GM12878 (cell line): ENCODE measurements around the gene TPPP3. TPM values are rescaled to one million over a fixed set of nuclear protein-coding genes. Genes with fewer than 3 reads are reported as not detected.

Experiments
- ATAC-seq: fragments of 200-7000 bp; cut with Tn5 transposase; 3 replicates; pipeline ENCODE4 v1.9.1; 2020; ENCODE audit warnings: mild to moderate bottlenecking, moderate library complexity
- BruUV-seq: library from RNA; stranded (reverse); fragments of 400-500 nt; replicated peaks from 2 replicates; lab custom pipeline; 2021; lab: Mats Ljungman, UMichigan
- CTCF ChIA-PET: fragments of 300-600 bp; sonication (Branson Sonifier 250); formaldehyde crosslinking; extraction: SDS; loops from one replicate; lab custom pipeline; 2021; ENCODE audit warnings: inconsistent platforms; lab: Yijun Ruan, JAX
- POLR2A ChIA-PET: fragments of 350-600 bp; formaldehyde crosslinking; extraction: SDS; loops from one replicate; lab custom pipeline; 2021; ENCODE audit warnings: inconsistent platforms; lab: Charles Lee
- RAD21 ChIA-PET: fragments of 300-600 bp; sonication (Branson Sonifier 250); formaldehyde crosslinking; loops from one replicate; lab custom pipeline; 2023; ENCODE audit warnings: antibody characterized with exemption; ENCODE audit not compliant: unreplicated experiment; lab: Charles Lee
- SMC1A ChIA-PET: fragments of 300-600 bp; sonication (Branson Sonifier 250); formaldehyde crosslinking; loops from one replicate; lab custom pipeline; 2023; ENCODE audit not compliant: unreplicated experiment, uncharacterized antibody; lab: Charles Lee
- DNase-seq: peaks from one replicate; pipeline ENCODE4 v3.0.0-alpha.2; 2011; ENCODE audit warnings: low read depth, low spot score
- FAIRE-seq: peaks from 3 replicates; lab custom pipeline; 2011; peaks lifted over from hg19 to GRCh38; lab: Jason Lieb, UNC
- H2AFZ ChIP-seq: 2 replicates; pipeline ENCODE4 v1.6.0; 2011; ENCODE audit warnings: low read depth, low read length, control low read depth; ENCODE audit not compliant: control insufficient read depth
- H3K27ac ChIP-seq: 2 replicates; pipeline ENCODE4 v1.5.1; 2011; ENCODE audit warnings: control low read depth; ENCODE audit not compliant: control insufficient read depth, insufficient read depth
- H3K27me3 ChIP-seq, 2 experiments: replicated peaks in 1 of 2; 2 replicates each; pipeline versions ENCODE4 v1.6.0 to v1.6.1; 2011; ENCODE audit warnings: low read length in 1 of 2; ENCODE audit not compliant: control insufficient read depth in 2 of 2, insufficient read depth in 2 of 2
- H3K36me3 ChIP-seq, 2 experiments: 2 replicates each; pipeline ENCODE4 v1.5.1; 2011; ENCODE audit warnings: low read length in 1 of 2; ENCODE audit not compliant: control insufficient read depth in 2 of 2, insufficient read depth in 2 of 2
- H3K4me1 ChIP-seq: 2 replicates; pipeline ENCODE4 v1.6.1; 2011; ENCODE audit warnings: mild to moderate bottlenecking, low read length, moderate library complexity, mixed read lengths; ENCODE audit not compliant: control insufficient read depth, insufficient read depth
- H3K4me2 ChIP-seq: 2 replicates; pipeline ENCODE4 v1.6.0; 2011; ENCODE audit warnings: control low read depth; ENCODE audit not compliant: control insufficient read depth, insufficient read depth
- H3K4me3 ChIP-seq: fragments of 200-600 bp; sonication (generic); 2 replicates; pipeline ENCODE4 v1.5.1; 2016
- H3K79me2 ChIP-seq: 2 replicates; pipeline ENCODE4 v1.6.0; 2011; ENCODE audit warnings: low read length; ENCODE audit not compliant: control insufficient read depth, insufficient read depth
- H3K9ac ChIP-seq: 2 replicates; pipeline ENCODE4 v1.8.0; 2011; ENCODE audit warnings: low read length, control low read depth, mixed read lengths; ENCODE audit not compliant: control insufficient read depth, insufficient read depth
- H3K9me3 ChIP-seq: replicated peaks from 3 replicates; pipeline ENCODE4 v1.5.1; 2011; ENCODE audit warnings: mild to moderate bottlenecking, low read length; ENCODE audit not compliant: control insufficient read depth, insufficient read depth
- H4K20me1 ChIP-seq: 2 replicates; pipeline ENCODE4 v1.6.0; 2011; ENCODE audit not compliant: control insufficient read depth, insufficient read depth
- NR2F1 ChIP-seq: fragments of 450-650 bp; conservative IDR thresholded peaks from 2 replicates; pipeline ENCODE4 v1.6.1; 2017; ENCODE audit warnings: mild to moderate bottlenecking
- RAD21 ChIP-seq: IDR thresholded peaks from 2 replicates; pipeline ENCODE4 v1.6.1; 2011; ENCODE audit warnings: mild to moderate bottlenecking, low read depth, low read length, moderate library complexity; ENCODE audit not compliant: insufficient read depth
- RELA ChIP-seq: fragments of 450-650 bp; IDR thresholded peaks from 2 replicates; pipeline ENCODE4 v1.8.0; 2014; ENCODE audit warnings: borderline replicate concordance; ENCODE audit not compliant: partially characterized antibody
- SPI1 ChIP-seq: IDR thresholded peaks from 2 replicates; pipeline ENCODE4 v1.6.1; 2011; ENCODE audit warnings: low read depth, mild to moderate bottlenecking, low read length, moderate library complexity, borderline replicate concordance; ENCODE audit not compliant: insufficient read depth
- ZNF622 ChIP-seq: fragments of 450-650 bp; IDR thresholded peaks from 2 replicates; pipeline ENCODE4 v1.6.1; 2017; ENCODE audit warnings: mild to moderate bottlenecking, inconsistent platforms
- WGBS: methylation state at CpG from one replicate; pipeline ENCODE4 v1.1.6; 2016; ENCODE audit warnings: low lambda C conversion rate; ENCODE audit not compliant: insufficient replicate concordance, insufficient coverage; ENCODE audit errors: missing lambda C conversion rate; 5-methylcytosine and 5-hydroxymethylcytosine counted together
- in situ Hi-C: fragments of 300-500 bp; cut with MboI; formaldehyde crosslinking; loops from 9 replicates; pipeline ENCODE4 v1.14.3; 2018; ENCODE audit warnings: mixed read lengths
- intact Hi-C: fragments of 100-400 bp; cut with micrococcal nuclease; formaldehyde crosslinking; loops from one replicate; pipeline ENCODE4 v1.14.2; 2022; ENCODE audit not compliant: unreplicated experiment
- polyA plus RNA-seq, 11 experiments: library from polyadenylated mRNA; depleted of rRNA in 4 of 11; unstranded in 6 of 11; stranded (reverse) in 5 of 11; fragments of >200 nt; fragmentation: Nextera tagmentation in 4 of 11; fragmentation: Illumina TruSeq in 1 of 11; extraction: Ambion mirVana in 4 of 11; extraction: Trizol in 1 of 11; gene quantifications; 1 replicate in 1 of 11; 2 replicates in 10 of 11; pipeline versions ENCODE4 v1.2.1 to v1.2.3, GENCODE V29; 2011 to 2016; ENCODE audit warnings: inconsistent platforms in 2 of 11, missing spikeins in 2 of 11, low read depth in 1 of 11
- total RNA-seq, 4 experiments: library from RNA; depleted of rRNA in 3 of 4; stranded (reverse); fragments of >200 nt in 3 of 4; fragmentation: Illumina TruSeq in 1 of 4; extraction: Trizol in 1 of 4; gene quantifications; 2 replicates each; pipeline versions ENCODE4 v1.2.1 to v1.2.3, GENCODE V29; 2013 to 2021
- TF ChIP-seq, protein P1 (sequence below): fragments of 150-350 bp; IDR thresholded peaks from 2 replicates; pipeline ENCODE4 v1.6.1; 2014; ENCODE audit warnings: mild to moderate bottlenecking, low read depth, low read length
- TF ChIP-seq, protein P2 (sequence below): IDR thresholded peaks from 2 replicates; pipeline ENCODE4 v1.6.1; 2011; ENCODE audit warnings: mild to moderate bottlenecking, low read depth, low read length, moderate library complexity; ENCODE audit not compliant: insufficient replicate concordance
- TF ChIP-seq, protein P3 (sequence below): fragments of 450-650 bp; IDR thresholded peaks from 2 replicates; pipeline ENCODE4 v1.6.1; 2017; ENCODE audit warnings: mild to moderate bottlenecking, moderate library complexity
- TF ChIP-seq, protein P4 (sequence below): fragments of 150-350 bp; IDR thresholded peaks from 2 replicates; pipeline ENCODE4 v1.6.1; 2016; ENCODE audit warnings: low read depth, low read length

Gene TPPP3
- total and polyA plus RNA-seq, 10 of the 15 experiments (the other 5 are each of a cell fraction or from before 2014, with no cell fraction given) = 0.14 TPM; not detected in 9

DNA sequence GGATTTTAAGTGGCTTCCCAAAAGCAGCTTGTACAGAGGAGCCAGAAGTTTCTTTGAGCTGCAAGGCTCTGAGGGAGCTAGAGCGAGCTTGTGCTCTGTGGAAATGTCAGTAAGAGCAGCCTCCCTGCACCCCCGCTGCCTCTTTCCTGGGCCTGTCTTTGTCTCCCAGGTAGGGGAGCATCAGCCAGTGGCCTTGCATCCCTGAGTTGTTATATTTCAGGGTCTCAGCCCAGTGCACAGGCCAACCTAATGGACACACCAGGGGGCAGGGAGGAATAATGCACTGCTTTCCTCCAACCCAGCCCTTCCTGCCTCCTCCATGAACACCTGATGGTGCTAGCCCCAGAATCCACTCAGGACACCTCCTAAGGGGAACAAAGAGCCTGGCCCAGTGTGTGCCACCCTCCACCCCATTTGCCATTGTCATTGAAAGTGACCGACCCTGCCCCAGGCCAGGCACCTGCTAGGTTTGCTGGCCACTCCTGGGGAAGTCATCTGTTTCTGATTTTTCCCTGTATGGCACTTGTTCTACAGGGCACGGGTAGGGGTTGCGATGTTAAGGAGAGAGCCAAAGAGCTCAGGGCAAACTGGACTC, 6.3 kb downstream of the TPPP3 start:
- no peak overlapping the region for H3K4me3 ChIP-seq
- ATAC-seq (no peak), DNase-seq (no peak), FAIRE-seq (no peak)
- no peaks in the 10 kb centered on the region for H3K9me3 ChIP-seq
- H3K9ac ChIP-seq = no peak overlapping the region
- no peak overlapping the region for H3K4me2 ChIP-seq
- no peaks in the 10 kb centered on the region; a peak in 2 of 4 replicates for H3K27me3 ChIP-seq
- CTCF ChIA-PET = interaction anchor here (0.6 to 1.2 kb wide), 3 partner anchors 12 to 109 kb away, joined by 3 to 4 read pairs (median 3); no protein-coding TSS in a partner anchor
- no peaks in the 10 kb centered on the region for H4K20me1 ChIP-seq
- WGBS = 60% methylated on average over 5 of the region's 5 CpGs
- SMC1A ChIA-PET = interaction anchor here (1.4 kb wide), 2 partner anchors 15 to 37 kb away, joined by 3 to 4 read pairs; no protein-coding TSS in a partner anchor
- no TSS peak for BruUV-seq
- no peaks in the 10 kb centered on the region for H3K36me3 ChIP-seq
- in situ Hi-C loops (no loop called here), intact Hi-C loops (no loop called here)
- POLR2A ChIA-PET = no interaction called here
- TF ChIP-seq, protein P1, sequence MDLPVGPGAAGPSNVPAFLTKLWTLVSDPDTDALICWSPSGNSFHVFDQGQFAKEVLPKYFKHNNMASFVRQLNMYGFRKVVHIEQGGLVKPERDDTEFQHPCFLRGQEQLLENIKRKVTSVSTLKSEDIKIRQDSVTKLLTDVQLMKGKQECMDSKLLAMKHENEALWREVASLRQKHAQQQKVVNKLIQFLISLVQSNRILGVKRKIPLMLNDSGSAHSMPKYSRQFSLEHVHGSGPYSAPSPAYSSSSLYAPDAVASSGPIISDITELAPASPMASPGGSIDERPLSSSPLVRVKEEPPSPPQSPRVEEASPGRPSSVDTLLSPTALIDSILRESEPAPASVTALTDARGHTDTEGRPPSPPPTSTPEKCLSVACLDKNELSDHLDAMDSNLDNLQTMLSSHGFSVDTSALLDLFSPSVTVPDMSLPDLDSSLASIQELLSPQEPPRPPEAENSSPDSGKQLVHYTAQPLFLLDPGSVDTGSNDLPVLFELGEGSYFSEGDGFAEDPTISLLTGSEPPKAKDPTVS = no peak
- no peak for TF ChIP-seq RELA
- TF ChIP-seq RAD21 = no peak
- TF ChIP-seq, protein P2, sequence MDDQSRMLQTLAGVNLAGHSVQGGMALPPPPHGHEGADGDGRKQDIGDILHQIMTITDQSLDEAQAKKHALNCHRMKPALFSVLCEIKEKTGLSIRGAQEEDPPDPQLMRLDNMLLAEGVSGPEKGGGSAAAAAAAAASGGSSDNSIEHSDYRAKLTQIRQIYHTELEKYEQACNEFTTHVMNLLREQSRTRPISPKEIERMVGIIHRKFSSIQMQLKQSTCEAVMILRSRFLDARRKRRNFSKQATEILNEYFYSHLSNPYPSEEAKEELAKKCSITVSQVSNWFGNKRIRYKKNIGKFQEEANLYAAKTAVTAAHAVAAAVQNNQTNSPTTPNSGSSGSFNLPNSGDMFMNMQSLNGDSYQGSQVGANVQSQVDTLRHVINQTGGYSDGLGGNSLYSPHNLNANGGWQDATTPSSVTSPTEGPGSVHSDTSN = no peak
- TF ChIP-seq NR2F1 = no peak
- TF ChIP-seq, protein P3, sequence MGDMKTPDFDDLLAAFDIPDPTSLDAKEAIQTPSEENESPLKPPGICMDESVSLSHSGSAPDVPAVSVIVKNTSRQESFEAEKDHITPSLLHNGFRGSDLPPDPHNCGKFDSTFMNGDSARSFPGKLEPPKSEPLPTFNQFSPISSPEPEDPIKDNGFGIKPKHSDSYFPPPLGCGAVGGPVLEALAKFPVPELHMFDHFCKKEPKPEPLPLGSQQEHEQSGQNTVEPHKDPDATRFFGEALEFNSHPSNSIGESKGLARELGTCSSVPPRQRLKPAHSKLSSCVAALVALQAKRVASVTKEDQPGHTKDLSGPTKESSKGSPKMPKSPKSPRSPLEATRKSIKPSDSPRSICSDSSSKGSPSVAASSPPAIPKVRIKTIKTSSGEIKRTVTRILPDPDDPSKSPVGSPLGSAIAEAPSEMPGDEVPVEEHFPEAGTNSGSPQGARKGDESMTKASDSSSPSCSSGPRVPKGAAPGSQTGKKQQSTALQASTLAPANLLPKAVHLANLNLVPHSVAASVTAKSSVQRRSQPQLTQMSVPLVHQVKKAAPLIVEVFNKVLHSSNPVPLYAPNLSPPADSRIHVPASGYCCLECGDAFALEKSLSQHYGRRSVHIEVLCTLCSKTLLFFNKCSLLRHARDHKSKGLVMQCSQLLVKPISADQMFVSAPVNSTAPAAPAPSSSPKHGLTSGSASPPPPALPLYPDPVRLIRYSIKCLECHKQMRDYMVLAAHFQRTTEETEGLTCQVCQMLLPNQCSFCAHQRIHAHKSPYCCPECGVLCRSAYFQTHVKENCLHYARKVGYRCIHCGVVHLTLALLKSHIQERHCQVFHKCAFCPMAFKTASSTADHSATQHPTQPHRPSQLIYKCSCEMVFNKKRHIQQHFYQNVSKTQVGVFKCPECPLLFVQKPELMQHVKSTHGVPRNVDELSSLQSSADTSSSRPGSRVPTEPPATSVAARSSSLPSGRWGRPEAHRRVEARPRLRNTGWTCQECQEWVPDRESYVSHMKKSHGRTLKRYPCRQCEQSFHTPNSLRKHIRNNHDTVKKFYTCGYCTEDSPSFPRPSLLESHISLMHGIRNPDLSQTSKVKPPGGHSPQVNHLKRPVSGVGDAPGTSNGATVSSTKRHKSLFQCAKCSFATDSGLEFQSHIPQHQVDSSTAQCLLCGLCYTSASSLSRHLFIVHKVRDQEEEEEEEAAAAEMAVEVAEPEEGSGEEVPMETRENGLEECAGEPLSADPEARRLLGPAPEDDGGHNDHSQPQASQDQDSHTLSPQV = no peak
- no peak for TF ChIP-seq SPI1
- TF ChIP-seq ZNF622 = no peak
- TF ChIP-seq, protein P4, sequence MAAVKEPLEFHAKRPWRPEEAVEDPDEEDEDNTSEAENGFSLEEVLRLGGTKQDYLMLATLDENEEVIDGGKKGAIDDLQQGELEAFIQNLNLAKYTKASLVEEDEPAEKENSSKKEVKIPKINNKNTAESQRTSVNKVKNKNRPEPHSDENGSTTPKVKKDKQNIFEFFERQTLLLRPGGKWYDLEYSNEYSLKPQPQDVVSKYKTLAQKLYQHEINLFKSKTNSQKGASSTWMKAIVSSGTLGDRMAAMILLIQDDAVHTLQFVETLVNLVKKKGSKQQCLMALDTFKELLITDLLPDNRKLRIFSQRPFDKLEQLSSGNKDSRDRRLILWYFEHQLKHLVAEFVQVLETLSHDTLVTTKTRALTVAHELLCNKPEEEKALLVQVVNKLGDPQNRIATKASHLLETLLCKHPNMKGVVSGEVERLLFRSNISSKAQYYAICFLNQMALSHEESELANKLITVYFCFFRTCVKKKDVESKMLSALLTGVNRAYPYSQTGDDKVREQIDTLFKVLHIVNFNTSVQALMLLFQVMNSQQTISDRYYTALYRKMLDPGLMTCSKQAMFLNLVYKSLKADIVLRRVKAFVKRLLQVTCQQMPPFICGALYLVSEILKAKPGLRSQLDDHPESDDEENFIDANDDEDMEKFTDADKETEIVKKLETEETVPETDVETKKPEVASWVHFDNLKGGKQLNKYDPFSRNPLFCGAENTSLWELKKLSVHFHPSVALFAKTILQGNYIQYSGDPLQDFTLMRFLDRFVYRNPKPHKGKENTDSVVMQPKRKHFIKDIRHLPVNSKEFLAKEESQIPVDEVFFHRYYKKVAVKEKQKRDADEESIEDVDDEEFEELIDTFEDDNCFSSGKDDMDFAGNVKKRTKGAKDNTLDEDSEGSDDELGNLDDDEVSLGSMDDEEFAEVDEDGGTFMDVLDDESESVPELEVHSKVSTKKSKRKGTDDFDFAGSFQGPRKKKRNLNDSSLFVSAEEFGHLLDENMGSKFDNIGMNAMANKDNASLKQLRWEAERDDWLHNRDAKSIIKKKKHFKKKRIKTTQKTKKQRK = no peak
- no peak overlapping the region for H2AFZ ChIP-seq
- H3K27ac ChIP-seq = no peak overlapping the region
- RAD21 ChIA-PET = interaction anchor here (0.6 kb wide), 1 partner anchor 9 kb away, joined by 3 read pairs; no protein-coding TSS in a partner anchor
- no peaks in the 10 kb centered on the region for H3K4me1 ChIP-seq
- H3K79me2 ChIP-seq = no peaks in the 10 kb centered on the region
